Stimulated activated CD8-positive, alpha-beta memory T cell treated with anti-CD3 and anti-CD28 coated beads, Interleukin-12 subunit alpha, Interleukin-12 subunit beta, amount 100 ng/mL, for 1 hour (primary cell): ENCODE results near the gene NHSL2.
"Not testable (repeated sequence)": the region's sequence is repeated elsewhere in the genome, so short reads cannot be mapped to it uniquely, and the experiment has no call there.

Experiments used
- DNase-seq: peaks from one replicate; pipeline ENCODE4 v3.0.0-alpha.2; 2020; ENCODE audit warnings: low read depth

NHSL2 gene

DNA sequence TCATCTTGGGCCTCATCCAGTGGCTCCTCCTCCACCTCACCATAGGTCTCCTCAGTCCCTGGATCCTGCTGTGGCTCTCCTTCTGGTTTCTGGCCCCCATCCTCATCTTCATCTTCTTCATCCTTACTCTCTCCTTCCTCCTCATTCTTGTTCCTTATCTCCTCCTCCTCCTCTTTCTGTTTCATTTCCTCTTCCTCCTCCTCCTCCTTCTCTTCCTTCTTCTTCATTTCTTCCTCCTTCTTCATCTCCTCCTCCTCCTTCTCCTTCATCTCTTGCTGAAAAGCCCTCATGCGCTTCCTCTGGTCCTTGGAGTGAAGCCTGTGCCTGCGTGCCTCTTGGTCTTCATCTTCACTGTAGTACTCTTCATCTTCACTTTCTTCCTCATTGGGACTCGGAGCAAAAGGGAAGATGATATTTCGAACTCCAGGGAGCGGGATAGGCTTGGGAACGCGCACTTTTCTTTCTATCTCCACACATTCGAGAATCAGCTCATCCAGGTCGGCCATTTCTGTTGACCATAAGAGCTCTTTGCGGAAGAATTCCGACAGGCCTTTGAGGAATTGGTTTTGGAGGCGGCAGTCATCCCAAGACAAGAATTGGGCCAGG is 219.6 kb downstream of the NHSL2 start:
- DNase-seq: no peak

DNA sequence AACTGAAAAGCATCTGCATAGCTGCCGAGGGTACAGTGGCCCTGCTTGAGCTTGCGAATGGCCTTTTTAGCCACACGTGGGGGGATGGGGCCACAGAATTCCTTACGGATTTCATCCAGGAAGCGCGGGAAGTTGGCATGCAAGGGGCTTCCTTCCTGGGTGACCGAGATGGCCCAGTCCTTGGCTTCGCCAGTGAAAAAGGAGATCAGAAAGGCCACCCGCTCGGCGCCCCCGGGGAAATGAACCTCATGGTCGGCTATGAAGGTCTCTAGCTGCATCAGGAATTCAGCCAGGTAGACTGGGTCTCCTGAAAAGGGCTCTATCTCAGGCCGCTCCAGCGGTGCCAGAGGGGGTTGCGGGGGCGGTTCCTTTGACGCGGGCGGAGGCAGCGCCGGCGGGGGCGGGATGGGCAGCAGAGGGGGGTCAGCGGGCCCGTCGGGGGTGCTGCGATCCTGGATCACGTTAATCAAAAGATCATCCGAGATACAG is 220.2 kb downstream of the NHSL2 start:
- no peak for DNase-seq

DNA sequence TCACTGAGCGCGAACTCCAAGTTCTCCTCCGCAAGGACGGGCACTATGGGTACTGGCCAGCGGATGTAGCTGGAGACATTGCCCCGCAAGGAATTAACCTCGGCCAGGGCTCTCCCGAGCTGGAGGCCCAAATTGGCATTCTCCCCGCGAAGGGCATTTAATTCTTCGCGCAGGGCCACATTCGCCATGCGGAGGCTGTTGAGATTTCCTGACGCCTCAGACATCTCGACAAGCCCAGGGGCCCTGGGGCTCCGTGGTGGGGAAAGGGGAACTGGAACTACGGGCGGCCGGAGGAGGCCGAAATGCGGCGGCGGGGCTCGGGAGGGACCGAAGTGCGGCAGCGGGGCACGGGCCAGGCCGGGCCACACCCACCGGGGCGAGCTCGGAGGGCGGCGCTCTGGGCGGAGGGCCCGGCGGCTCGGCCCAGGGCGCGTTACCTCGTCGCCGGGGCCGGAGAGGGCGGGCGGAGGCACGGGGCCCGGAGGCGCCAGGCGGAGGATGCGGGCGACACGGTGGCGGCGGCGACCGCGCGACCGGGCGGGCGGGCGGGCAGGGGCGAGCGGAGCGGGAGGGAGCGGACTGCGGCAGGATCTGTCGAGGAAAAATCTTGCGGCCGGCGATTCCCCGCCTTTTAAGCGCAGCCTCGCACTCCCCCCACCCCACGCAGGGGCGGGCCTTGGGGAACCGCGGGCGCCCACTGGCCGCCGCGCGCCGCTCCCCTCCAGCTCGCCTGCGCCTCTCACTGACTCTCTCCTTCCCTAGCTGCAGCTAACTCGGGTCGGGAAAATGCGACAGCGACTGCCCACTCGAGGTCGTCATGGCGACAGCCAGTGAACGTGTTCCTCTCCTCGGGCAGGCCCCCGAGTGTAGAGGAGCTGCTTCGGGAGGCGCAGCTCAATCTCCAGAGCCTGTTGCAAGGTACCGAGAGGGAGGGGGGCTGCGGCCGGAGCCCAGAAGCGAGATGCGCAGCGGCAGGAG is 221.0 kb downstream of the NHSL2 start, which contains the start of gene RTL5:
Gene RTL5, minus strand, starts transcription at position 599 of the 978 bp plus-strand sequence.
- DNase-seq: peak; percentile 15

DNA sequence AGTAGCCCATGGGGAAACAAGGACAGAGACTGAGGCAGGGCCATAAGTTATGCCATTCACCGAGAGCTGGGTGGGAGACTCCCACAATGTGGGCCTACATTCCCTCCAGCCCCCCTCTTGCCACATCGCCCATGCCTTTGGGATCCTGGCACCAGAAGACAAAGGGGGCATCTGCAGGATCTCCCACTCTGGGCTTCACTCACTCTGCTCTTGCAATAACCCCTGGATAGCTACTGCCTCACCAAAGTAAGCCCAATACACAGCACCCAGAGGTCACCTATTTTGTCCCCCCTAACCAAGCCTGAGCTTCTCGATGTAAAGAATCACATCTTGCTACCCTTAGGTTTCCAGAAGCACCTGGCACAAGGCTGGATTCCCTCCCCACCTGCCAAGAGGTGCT is 221.8 kb downstream of the NHSL2 start:
- no peak for DNase-seq

DNA sequence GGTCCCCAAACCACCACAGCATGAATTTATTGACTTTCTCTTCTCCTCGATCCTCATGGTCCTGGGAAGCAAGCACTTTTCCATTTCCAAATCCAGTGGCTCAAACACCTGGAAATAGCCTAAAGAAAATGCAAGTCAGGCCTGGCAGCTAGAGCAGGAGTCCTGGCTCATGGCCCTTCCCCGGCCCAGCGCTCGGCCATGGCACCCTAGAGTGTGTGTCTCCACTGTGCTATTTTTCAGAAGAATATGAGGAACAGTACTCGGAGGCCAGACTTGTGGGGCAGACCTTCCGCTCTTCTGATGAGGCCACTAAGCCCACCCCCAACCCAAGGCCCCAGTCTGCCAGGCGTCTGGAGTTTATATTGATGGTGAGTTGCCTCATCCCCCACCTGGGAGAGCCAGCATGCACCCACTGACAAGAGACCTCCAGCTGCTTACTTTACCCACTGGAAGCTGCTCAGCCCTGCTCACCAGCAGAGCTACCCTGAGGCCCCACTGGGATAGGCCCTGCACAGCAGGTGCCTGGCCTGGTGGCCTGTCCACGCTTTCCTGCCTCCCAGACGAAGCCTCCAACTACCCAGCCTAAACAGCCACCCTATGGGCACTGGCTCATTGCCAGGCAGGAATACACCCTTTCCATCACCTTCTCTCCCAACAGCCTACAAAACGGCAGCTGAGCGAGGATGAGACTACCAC is 223.4 kb downstream of the NHSL2 start:
- DNase-seq: no peak

DNA sequence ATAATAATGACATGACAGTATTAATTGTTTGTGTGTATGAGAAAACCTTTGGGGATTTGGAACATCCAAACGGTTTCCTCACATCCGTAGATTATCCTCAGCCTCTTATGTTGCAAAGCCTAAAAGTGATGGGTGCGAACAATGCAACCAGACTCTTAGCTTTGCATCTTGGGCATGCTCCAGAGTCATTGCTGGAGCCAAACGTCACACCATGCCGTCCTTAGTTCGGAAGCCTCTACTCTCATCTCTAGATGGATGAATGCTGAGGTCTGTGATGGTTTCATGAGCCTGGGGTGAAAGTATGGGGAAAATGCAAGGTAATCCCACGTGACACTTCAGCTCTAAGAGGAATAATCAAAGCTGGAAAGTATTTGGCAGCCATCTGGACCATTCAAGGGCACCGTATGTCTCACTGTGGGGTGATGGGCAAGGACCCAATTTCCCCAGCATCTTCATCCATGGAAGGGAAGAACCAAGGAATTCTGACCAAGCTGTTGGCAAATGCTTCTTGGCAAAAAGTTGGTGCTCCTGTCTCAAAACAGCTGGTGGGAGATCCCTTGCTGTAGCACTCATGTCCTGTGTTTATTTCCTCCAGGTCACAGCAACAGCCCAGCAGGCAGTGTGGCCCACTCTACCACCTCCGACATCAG is 227.3 kb downstream of the NHSL2 start:
- no peak for DNase-seq

DNA sequence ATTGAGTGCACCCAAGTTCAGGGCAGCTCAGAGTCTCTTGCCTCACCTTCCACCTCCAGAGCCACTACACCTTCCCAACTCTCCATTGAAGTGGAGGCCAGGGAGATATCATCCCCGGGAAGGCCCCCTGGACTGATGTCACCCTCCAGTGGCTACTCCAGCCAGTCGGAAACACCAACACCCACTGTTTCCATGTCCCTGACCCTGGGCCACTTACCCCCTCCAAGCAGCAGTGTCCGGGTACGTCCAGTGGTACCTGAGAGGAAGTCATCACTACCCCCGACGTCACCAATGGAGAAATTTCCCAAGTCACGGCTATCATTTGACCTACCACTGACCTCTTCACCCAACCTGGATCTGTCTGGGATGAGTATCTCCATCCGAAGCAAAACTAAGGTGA is 228.9 kb downstream of the NHSL2 start:
- no peak for DNase-seq

DNA sequence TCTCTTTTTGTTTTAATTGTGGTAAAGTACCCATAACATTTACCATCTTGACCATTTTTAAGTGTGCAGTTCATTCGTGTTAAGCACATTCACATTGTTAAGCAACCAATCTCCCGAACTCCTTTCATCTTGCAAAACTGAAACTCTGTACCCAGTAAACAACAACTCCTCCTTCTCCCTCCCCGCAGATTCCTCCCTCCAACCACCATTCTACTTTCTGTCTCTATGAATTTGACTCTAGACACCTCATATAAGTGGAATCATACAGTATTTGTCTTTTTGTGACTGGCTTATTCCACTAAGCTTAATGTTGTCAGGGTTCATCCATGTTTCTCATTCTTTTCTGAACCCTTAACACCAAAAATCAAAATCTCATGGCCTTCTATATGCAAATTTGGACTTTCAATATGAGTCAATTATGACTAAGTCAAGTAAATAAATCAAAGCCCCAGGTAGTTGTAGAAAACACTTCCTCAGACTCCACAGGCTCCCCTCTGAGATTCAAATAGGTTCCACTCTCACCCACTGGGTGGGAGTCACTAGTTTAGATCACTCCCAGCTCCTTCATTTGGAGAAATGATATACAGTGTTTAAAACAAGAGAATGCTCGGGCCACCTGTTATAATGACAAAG is 230.8 kb downstream of the NHSL2 start:
- DNase-seq: no peak

DNA sequence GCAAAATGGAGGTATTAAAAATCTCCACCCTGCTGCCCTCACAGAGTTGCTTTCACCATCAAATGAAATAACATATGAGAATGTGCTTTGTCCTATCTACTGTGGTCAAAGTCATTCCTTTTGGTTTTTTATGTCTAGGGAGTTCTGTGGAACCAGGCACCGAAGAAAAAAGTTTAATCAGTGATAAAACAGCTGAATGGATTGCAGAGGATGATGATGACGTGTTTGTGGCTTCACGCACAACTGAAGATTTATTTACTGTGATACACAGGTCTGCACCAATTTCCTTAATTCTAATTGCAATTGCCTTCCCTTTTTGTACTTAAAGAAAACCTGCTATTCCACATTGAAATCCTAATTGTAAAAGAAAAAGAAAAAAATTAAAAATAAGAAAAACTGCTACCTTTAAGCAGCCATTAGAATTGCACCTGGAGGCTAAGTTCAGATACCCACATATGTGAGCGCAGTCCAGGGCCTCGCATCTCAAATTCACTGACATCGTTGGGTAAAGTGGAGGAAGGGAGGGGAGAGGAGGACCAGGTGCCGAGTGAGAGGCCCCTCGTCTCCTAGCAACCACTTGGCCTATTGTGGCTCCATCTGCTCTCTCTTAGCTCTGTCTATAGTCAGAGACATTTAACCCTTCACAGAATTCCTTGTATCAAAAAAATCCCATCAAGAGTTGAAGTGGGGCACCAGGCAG is 231.6 kb downstream of the NHSL2 start:
- DNase-seq: no peak

DNA sequence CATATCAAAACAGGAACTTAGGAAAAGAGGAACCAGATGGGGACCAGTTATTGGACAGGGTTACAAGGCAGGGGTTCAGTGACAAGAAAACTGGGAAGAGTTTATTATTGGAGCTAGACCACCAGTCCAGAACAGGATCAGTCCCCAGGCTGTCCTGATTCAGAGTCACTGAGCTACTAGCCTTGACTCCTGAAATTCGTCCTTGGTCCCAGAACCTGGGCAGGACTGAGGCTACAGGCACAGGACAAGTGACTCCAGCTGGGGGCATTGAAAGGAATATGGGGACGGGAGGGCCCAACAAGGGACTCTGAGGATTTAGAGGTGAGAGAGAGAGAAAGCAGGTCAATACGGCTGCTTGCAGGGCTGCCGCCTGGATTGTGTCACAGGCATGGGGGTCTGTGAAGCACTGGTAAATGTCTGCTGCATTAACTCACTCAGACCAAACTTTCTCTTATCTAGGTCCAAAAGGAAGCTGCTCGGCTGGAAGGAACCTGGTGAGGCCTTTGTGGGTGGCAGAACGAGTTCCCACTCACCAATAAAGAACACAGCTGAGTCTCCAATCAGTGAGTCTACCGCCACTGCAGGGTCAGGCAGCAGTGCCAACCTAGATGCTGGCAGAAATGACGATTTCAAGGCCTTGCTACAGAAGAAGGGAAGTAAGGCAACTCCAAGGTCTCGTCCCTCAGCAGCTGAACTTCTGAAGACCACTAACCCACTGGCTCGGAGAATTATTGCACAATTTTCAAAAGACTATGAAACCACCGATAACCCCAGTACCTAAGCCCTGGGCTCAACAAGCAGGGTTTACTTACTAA is 232.4 kb downstream of the NHSL2 start:
- DNase-seq: no peak

DNA sequence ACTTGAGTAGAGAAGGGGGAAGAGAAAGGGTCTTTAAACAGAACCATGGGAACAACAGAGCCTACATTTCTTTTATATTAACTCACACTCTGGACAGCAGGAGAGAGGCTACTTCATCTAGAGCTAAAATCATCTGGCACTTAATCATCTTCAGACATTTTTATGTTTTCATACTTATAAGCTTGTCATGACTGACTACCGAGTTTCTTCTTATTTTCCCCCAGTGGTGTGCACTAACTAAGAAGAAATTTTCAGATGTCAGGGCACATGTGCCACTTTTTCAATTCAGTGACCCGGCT is 232.9 kb downstream of the NHSL2 start:
- DNase-seq: no peak

DNA sequence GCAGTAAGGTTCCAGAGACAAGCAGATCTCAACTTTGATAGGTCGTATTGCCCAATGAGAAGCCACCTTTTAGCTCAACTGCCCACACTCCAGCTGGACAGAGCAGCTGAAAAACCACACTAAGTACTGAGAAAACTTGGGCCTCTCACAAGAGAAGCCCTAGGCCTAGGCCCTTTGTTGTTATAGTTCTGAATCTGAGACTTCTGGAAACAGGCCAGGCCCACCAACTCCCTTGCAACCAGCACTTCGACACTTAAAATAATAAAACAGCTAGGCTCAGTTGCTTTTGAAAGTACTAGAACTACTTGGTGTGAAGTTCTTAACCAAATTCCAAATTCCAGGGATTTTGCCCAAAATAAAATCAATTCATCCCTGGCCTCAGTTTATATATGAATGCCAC is 234.5 kb downstream of the NHSL2 start:
- DNase-seq: no peak

DNA sequence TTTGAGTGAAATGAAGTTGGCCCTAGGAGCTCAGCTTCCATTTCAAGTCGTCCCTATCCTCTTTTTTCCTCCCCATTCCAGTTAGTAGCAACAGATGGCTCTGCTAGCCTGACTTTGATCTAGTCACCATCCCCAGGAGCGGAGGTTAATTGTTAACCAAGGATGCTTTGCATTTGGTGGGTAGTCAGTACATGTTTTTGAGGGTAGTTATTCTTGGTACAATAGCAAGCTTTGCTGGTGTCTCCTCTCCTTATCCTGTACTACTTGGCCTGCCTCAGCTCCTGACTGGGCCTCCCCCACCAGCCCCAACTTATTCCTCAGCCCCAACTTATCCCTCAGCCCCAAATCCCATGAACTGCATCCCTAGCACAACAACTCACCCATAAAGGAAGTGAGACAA is 235.9 kb downstream of the NHSL2 start:
- no peak for DNase-seq

DNA sequence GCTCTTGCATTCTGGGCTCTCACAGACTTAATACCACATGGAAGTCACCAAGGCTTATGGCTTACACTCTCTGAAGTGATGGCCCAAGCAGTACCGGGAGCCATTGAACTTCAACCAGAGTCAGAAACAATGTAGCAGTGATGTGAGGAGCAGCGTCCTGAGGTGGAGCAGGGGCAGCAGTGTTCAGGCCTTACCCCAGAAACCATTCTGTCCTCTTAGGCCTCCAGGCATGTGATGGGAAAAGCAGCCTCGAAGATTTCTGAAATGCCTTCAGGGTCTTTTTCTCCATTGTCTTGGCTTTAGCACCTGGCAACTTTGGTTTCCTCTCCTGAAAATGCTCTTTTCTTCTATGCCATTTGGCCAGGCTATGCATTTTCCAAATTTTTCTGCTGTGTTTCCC is 248.1 kb downstream of the NHSL2 start:
- no peak for DNase-seq

DNA sequence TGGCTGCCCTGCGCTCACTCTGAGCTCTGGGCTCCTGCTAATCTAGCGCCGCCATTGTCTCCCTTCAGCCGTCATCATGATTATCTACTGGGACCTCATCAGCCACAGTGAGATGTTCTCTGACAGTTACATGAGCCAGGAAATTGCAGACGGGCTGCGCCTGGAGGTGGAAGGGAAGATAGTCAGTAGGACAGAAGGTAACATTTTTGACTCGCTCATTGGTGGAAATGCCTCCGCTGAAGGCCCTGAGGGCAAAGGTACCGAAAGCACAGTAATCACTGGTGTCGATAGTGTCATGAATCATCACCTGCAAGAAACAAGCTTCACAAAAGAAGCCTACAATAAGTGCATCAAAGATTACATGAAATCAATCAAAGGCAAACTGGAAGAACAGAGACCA is 249.1 kb downstream of the NHSL2 start:
- no peak for DNase-seq

DNA sequence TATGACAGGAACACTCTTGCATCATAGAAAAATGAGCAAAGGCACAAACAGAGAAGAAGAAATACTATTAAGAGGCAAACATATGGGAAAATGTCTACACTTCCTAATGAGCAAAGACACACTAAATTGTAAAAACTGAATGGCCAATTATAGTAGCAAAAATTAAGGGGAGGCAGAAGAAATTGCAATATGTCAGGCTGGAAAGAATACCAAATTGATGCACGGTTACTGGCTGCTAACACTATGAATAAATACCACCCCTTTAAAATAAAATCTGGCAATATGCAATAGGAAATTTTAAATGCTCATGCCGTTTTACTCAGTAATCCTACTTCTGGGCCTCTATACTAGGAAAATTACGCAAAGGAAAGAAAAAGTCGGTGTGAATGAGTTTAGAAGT is 254.9 kb downstream of the NHSL2 start:
- no peak for DNase-seq

DNA sequence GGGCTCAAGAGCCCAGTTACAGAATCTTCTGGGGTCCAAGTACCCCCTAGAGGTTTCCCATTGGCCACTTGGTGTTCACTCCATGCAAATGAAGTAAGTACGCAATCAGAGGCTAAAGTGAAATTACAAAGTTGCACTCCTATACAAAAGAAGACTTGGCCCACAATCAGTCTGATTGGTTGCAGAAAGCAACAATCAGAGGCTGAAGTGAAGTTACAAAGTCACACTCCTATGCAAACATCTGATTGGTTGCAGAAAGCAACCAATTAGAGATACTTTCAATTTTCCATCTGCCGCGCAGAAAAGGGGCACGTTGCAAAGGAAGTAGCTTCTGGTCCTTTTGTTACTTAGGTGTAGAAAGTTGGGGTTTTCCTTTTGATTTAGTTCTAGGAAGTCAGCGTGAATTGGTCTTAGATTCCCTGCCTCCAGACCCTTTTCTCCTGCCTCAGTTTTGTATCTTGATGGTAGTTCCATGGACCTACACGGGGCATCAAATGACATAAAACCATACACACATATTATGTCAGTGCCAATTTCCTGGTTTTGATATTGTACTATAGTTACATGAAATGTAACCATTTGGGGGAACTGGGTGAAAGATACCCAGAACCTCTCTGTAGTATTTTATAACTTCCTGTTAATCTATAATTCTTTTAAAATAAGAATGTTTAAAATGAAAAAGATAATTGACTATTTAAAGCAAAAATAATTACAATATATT is 258.5 kb downstream of the NHSL2 start:
- DNase-seq: peak; percentile 4

DNA sequence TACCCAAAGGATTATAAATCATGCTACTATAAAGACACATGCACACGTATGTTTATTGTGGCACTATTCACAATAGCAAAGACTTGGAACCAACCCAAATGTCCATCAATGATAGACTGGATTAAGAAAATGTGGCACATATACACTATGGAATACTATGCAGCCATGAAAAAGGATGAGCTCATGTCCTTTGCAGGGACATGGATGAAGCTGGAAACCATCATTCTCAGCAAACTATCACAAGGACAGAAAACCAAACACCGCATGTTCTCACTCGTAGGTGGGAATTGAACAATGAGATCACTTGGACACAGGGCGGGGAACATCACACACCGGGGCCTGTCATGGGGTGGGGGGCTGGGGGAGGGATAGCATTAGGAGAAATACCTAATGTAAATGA is 265.6 kb downstream of the NHSL2 start:
- DNase-seq: not testable (repeated sequence)

DNA sequence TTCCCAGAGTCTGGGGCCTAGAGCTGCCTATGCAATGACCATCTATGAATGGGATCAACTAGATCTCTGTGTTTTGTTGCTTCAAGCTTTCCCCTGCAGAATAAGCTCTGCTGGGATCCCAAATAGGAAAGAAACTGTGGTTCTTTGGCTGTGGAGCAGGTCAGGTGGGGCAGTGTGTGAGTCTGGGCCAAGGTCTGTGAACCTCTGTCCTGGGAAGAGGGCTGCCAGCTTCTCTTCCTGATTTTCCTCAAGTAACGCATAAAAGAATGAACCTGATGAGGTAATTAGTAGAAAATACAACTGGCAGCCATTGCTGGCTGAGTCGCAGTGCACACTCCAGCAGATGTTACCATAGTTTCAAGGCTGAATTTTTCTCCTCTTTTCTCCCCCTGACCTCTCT is 266.3 kb downstream of the NHSL2 start:
- DNase-seq: no peak

DNA sequence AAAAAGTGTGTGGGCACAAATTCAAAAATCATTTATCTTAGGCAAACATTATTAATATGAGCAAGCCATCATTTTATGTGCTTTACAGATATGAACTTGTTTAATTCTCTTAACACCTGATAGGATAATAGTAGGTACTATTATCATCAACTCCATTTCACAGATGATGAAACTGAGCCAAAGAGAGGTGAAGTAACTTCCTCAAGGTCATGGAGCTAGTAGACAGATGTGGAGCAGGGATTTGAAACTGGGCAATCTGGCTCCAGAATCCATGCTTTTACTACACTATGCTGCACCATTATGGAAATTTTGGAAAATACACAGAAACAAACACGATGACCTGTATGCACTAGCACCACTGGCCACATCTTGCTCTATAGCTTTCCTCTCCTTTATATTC is 269.9 kb downstream of the NHSL2 start:
- DNase-seq: no peak
